Gastrocnemius medialis (tissue), 4 donors: ENCODE results near the gene GPR101. TPM values are rescaled to one million over a fixed set of nuclear protein-coding genes. Genes with fewer than 3 reads are reported as not detected.

Experiments
- ATAC-seq, 2 donors: fragments of 150-250 bp; one replicate each; pipeline ENCODE4 v1.9.1; 2016
- DNase-seq, 2 donors: peaks; one replicate each; pipeline ENCODE4 v3.0.0-alpha.2; 2019
- H3K27ac ChIP-seq, 4 donors: fragments of 200-600 bp; sonication (generic); 1 replicate in 1 of 4; 2 replicates in 3 of 4; pipeline ENCODE4 v1.5.1; 2016 to 2018; ENCODE audit warnings: mild to moderate bottlenecking in 2 of 4, moderate library complexity in 1 of 4
- H3K27me3 ChIP-seq, 3 donors: fragments of 200-600 bp; sonication (generic) in 2 of 3; 1 replicate in 1 of 3; 2 replicates in 2 of 3; pipeline versions ENCODE4 v1.5.1 to v1.6.0; 2016 to 2019; ENCODE audit warnings: mild to moderate bottlenecking in 1 of 3, moderate library complexity in 1 of 3
- H3K36me3 ChIP-seq, 2 donors: fragments of 200-600 bp; sonication (generic) in 1 of 2; one replicate each; pipeline ENCODE4 v1.5.1; 2017 to 2018
- H3K4me1 ChIP-seq, 2 donors: fragments of 200-600 bp; sonication (generic) in 1 of 2; one replicate each; pipeline ENCODE4 v1.5.1; 2016 to 2017; ENCODE audit warnings: mild to moderate bottlenecking in 2 of 2
- H3K4me3 ChIP-seq, 4 donors: fragments of 200-600 bp; sonication (generic) in 3 of 4; 1 replicate in 1 of 4; 2 replicates in 3 of 4; pipeline ENCODE4 v1.5.1; 2016 to 2019; ENCODE audit warnings: mild to moderate bottlenecking in 2 of 4
- H3K9me3 ChIP-seq, 3 donors: fragments of 200-600 bp; sonication (generic) in 2 of 3; 1 replicate in 1 of 3; 2 replicates in 2 of 3; pipeline ENCODE4 v1.5.1; 2016 to 2019
- CTCF ChIP-seq, 5 experiments: fragments of 450-650 bp in 3 of 5; fragments of 200-600 bp in 2 of 5; sonication (generic) in 2 of 5; IDR thresholded peaks in 4 of 5; conservative IDR thresholded peaks in 1 of 5; 1 replicate in 4 of 5; 2 replicates in 1 of 5; pipeline ENCODE4 v1.5.1; 2016 to 2019; ENCODE audit warnings: antibody characterized with exemption in 5 of 5, mild to moderate bottlenecking in 3 of 5, moderate library complexity in 3 of 5
- POLR2A ChIP-seq, 2 donors: fragments of 450-650 bp; IDR thresholded peaks; one replicate each; pipeline ENCODE4 v1.6.1; 2017; ENCODE audit warnings: antibody characterized with exemption in 2 of 2, mild to moderate bottlenecking in 2 of 2, moderate library complexity in 2 of 2
- in situ Hi-C, 4 donors: fragments of 200-750 bp; cut with MboI; loops; one replicate each; pipeline versions ENCODE4 v1.15.0 to v1.8.0; 2017; ENCODE audit warnings: low sequenced_read_pairs in 4 of 4
- intact Hi-C: fragments of 100-400 bp; cut with DNase I; formaldehyde crosslinking; loops from one replicate; pipeline ENCODE4 v1.15.1; 2023; ENCODE audit warnings: low total_unique reads
- total RNA-seq, 4 donors: library from RNA; depleted of rRNA; stranded (reverse); fragments of >200 nt; gene quantifications; one replicate each; pipeline versions ENCODE4 v1.1.0 to v1.2.3, GENCODE V29; 2016

Gene GPR101
- total RNA-seq, 4 donors from 2014 or later, result not detected

DNA sequence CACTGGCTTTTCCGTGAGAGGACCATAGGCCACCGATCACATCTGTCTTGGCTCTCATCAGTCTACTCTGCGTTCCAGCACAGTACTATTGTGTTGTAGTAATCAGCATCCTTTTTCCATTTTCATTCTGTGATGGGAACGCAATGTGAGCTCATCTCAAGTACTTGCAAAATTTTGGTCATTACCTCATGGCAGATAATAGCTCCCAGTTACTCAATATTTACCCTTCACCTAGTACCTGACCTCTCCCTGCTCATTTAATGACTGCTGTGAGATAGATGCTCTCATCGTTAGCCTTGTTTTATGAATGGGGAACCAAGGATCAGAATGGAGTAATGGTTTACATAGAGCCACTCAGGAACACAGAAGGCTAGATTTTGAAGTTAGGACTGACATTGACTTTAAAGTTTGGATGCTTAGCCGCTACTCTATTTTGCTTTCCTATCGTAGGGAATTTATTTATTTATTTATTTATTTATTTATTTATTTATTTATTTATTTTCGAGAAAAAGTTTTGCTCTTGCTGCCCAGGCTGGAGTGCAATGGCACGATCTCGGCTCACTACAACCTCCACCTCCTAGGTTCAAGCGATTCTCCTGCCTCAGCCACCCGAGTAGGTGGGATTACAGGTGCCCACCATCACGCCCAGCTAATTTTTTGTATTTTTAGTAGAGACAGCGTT, 6.5 kb upstream of the GPR101 start:
- H3K9me3 ChIP-seq, result no peaks in the 10 kb centered on the region
- in situ Hi-C loops (no loop called here), intact Hi-C loops (no loop called here)
- H3K4me1 ChIP-seq, result no peaks in the 10 kb centered on the region
- ATAC-seq (no peak), DNase-seq (no peak)
- H3K36me3 ChIP-seq, result no peaks in the 10 kb centered on the region
- TF ChIP-seq POLR2A (IDR thresholded peaks at IDR 0.05), result no peak
- TF ChIP-seq CTCF (IDR thresholded peaks at IDR 0.05 in 4 of 5, conservative IDR thresholded peaks at IDR 0.05 in 1 of 5), result no peak
- H3K4me3 ChIP-seq, result no peak overlapping the region
- no peak overlapping the region for H3K27ac ChIP-seq
- H3K27me3 ChIP-seq, result no peaks in the 10 kb centered on the region

DNA sequence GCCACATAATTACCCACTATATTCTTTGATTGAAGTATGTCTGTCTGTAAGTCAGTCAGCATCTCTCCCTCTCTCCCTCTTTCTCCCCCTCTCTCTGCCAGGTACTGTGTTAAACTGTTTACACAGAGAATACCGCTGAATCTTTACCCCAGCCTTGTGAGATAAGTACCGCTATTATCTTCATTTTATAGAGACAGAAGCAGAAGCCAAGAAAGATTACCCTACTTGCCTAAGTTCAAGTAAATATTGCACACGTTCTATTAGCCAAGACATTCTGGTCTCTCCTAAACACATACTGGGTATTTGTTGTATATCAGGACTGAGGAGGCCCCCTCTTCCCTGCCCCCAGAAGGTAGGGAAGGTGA, 695 bp upstream of the GPR101 start:
- no peak overlapping the region for H3K4me3 ChIP-seq
- DNase-seq (no peak), ATAC-seq (no peak)
- TF ChIP-seq CTCF (IDR thresholded peaks at IDR 0.05 in 4 of 5, conservative IDR thresholded peaks at IDR 0.05 in 1 of 5) (no peak), POLR2A (IDR thresholded peaks at IDR 0.05) (no peak)
- peaks cover 0 to 4% of the 10 kb centered on the region in 2 donors for H3K4me1 ChIP-seq
- no peaks in the 10 kb centered on the region for H3K36me3 ChIP-seq
- H3K27ac ChIP-seq, result no peak overlapping the region
- in situ Hi-C loops (no loop called here), intact Hi-C loops (no loop called here)
- H3K9me3 ChIP-seq, result no peaks in the 10 kb centered on the region
- H3K27me3 ChIP-seq, result peaks cover 16 to 37% (median 24%) of the 10 kb centered on the region in 3 donors

DNA sequence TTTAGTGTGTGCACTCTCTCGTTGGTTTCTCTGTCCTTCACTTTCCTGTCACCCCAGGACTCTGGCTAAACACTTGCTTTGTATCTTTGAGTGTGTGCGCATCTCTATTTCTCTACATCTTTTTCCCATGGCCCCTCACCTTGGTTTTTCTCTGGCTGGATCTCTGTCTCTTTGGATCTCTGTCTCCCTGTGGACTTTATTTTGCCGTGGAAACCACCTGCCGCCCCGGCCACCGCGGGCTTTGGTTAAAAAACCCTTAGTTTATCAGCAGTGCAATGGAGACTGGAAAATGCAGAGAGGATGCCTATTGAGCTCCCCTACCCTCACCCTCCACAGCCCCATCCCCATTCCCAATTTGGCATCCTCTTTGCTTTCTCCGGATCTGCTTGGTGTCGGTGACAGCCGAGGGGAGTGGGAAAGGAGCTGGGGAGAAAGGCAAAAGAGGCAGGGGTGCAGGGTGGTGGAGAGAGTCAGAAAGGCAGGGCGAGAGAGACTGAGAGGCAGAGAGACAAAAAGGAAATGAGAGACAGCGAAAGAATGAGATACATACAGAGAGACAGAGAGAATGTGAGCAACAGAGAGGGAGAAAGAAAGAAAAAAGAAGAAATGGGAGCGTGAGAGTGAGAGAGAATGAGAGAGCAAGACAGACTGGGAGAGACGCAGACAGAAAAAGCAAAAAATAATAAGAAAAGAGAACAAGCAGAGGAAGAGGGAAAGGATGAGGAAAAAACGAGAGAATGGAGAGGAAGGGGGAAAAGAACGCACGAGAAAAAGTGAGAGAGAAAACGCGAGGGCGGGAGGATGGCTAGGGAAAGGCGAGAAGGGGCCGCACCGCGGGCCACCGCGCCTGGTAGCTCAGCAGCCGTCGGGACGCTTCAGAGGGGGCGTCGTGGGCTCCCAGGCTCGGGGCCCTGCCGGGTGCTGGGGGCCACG, 688 bp downstream of the GPR101 start:
- no peaks in the 10 kb centered on the region for H3K9me3 ChIP-seq
- peaks cover 16 to 37% (median 24%) of the 10 kb centered on the region in 3 donors for H3K27me3 ChIP-seq
- in situ Hi-C loops (no loop called here), intact Hi-C loops (no loop called here)
- no peaks in the 10 kb centered on the region for H3K36me3 ChIP-seq
- DNase-seq (no peak), ATAC-seq (no peak)
- peaks cover 0 to 4% of the 10 kb centered on the region in 2 donors for H3K4me1 ChIP-seq
- no peak overlapping the region for H3K27ac ChIP-seq
- TF ChIP-seq CTCF (IDR thresholded peaks at IDR 0.05 in 4 of 5, conservative IDR thresholded peaks at IDR 0.05 in 1 of 5), result no peak
- no peak for TF ChIP-seq POLR2A (IDR thresholded peaks at IDR 0.05)
- H3K4me3 ChIP-seq, result peak overlapping the region in 1 of 4 donors; percentile 45

GRCh38 chrX:137032341-137032694, 1.5 kb downstream of the GPR101 start:
- intact Hi-C loops (no loop called here), in situ Hi-C loops (no loop called here)
- H3K4me3 ChIP-seq, result peak overlapping the region; percentile 24 to 49 (median 42)
- peaks cover 16 to 37% (median 24%) of the 10 kb centered on the region in 3 donors for H3K27me3 ChIP-seq
- no peak overlapping the region for H3K27ac ChIP-seq
- ATAC-seq (no peak), DNase-seq (no peak)
- TF ChIP-seq POLR2A (IDR thresholded peaks at IDR 0.05) (no peak), CTCF (IDR thresholded peaks at IDR 0.05 in 4 of 5, conservative IDR thresholded peaks at IDR 0.05 in 1 of 5) (no peak)
- H3K9me3 ChIP-seq, result no peaks in the 10 kb centered on the region
- no peaks in the 10 kb centered on the region for H3K36me3 ChIP-seq
- H3K4me1 ChIP-seq, result peaks cover 0 to 4% of the 10 kb centered on the region in 2 donors
